WTC11 (cell line): ENCODE results near the gene AVPI1.

Source experiments
- NFE2L1 ChIP-seq: sonication (generic); formaldehyde crosslinking; IDR thresholded peaks from 2 replicates; pipeline ENCODE4 v1.8.1; 2023; ENCODE audit warnings: missing genetic modification reagents
- OVOL2 ChIP-seq: fragments of 250-450 bp; sonication (Bioruptor Pico); IDR thresholded peaks from 2 replicates; pipeline ENCODE4 v1.9.0; 2021; ENCODE audit warnings: mild to moderate bottlenecking, borderline replicate concordance
- SP1 ChIP-seq: sonication (generic); formaldehyde crosslinking; conservative IDR thresholded peaks from 2 replicates; pipeline ENCODE4 v1.8.1; 2022; ENCODE audit warnings: missing genetic modification reagents
- TF ChIP-seq, protein P1 (sequence below): sonication (generic); formaldehyde crosslinking; IDR thresholded peaks from 2 replicates; pipeline ENCODE4 v1.8.0; 2022; ENCODE audit warnings: mild to moderate bottlenecking, missing genetic modification reagents
- TF ChIP-seq, protein P2 (sequence below): fragments of 200-600 bp; IDR thresholded peaks from 2 replicates; pipeline ENCODE4 v1.8.0; 2022; ENCODE audit warnings: antibody characterized with exemption

DNA sequence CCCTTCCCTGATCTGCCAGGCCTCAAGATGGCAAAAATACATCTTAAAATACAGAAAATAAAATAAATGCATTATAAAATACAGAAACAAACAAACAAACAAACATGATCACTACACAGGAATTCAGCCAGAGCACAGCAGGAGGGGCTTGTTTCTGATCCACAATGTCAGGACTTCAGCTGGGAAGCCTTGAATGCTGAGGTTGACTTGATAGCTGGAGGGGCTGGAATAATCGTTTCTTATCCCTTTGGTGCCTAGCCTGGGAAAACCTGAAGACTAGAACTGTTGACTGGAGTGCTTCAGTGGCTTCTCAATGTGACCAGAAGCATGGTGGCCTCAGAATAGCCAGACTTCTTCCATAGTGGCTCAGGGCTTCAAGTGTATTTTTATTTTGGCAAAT lies 17.3 kb upstream of the AVPI1 start:
- TF ChIP-seq, protein P1, sequence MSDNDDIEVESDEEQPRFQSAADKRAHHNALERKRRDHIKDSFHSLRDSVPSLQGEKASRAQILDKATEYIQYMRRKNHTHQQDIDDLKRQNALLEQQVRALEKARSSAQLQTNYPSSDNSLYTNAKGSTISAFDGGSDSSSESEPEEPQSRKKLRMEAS (CRISPR knock-in tag) = no peak
- no peak for TF ChIP-seq SP1
- TF ChIP-seq, protein P2, sequence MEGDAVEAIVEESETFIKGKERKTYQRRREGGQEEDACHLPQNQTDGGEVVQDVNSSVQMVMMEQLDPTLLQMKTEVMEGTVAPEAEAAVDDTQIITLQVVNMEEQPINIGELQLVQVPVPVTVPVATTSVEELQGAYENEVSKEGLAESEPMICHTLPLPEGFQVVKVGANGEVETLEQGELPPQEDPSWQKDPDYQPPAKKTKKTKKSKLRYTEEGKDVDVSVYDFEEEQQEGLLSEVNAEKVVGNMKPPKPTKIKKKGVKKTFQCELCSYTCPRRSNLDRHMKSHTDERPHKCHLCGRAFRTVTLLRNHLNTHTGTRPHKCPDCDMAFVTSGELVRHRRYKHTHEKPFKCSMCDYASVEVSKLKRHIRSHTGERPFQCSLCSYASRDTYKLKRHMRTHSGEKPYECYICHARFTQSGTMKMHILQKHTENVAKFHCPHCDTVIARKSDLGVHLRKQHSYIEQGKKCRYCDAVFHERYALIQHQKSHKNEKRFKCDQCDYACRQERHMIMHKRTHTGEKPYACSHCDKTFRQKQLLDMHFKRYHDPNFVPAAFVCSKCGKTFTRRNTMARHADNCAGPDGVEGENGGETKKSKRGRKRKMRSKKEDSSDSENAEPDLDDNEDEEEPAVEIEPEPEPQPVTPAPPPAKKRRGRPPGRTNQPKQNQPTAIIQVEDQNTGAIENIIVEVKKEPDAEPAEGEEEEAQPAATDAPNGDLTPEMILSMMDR = no peak
- TF ChIP-seq OVOL2 (CRISPR knock-in tag) = no peak
- TF ChIP-seq NFE2L1 = no peak
